ENCODE data around the gene BMX. TPM values are rescaled to one million over a fixed set of nuclear protein-coding genes. Genes with fewer than 3 reads are reported as not detected.

Gene BMX
- total and polyA plus RNA-seq, 9 of the 15 experiments (the other 6 are each of a cell fraction or from before 2014, with no cell fraction given): 0.45 to 4.2 (median 1.8) TPM

DNA sequence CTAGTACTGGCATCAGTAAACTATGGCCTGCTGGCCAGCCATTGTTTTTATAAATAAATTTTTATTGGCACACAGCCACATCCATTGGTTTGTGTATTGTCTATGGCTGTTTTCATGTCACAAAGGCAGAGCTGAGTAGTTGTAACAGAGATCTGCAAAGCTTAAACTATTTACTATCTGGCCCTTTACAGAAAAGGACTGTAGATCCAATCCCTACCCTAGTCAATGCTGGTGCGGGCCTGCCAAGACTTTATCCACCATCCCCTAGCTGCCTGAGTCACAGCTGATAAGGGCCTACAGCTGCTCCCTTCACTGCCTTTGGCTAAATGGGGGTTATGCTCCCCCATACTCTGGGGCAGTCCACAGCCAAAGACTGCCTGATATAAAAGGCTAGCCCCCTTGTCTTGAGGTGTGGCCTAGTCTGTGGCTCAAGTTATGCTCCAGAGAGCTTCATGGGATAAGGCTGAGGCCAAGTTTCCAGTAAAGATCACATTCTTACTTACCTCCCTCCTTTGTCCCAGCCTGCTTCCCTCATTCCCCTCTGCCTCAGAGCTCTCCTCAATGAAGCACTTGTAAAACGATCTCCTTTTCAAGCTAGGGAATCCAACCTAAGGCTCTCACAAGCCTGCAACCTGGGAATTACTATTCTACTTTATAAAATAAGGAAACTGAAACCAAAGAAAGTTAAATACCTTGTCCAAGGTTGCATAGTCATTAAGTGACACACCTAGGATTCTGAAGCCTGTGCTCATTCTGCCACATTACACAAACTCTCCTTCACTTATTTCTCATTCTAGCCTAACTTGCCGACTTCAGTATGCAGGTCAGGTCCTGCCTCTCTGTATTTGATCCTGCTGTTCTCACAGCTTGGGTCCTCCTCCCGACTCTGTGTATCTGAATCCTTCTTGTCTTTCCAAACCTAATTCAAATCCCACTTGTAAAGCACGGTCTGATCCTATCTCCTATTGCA is 79.5 kb downstream of the BMX start (continued):
- TF ChIP-seq, protein P1, sequence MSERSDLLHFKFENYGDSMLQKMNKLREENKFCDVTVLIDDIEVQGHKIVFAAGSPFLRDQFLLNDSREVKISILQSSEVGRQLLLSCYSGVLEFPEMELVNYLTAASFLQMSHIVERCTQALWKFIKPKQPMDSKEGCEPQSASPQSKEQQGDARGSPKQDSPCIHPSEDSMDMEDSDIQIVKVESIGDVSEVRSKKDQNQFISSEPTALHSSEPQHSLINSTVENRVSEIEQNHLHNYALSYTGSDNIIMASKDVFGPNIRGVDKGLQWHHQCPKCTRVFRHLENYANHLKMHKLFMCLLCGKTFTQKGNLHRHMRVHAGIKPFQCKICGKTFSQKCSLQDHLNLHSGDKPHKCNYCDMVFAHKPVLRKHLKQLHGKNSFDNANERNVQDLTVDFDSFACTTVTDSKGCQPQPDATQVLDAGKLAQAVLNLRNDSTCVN (CRISPR knock-in tag; IDR thresholded peaks at IDR 0.05): no peak
- no peak for TF ChIP-seq FOXK1 (CRISPR knock-in tag; IDR thresholded peaks at IDR 0.05; ENCODE audit: borderline replicate concordance)
- TF ChIP-seq HNRNPK (IDR thresholded peaks at IDR 0.05; ENCODE audit: low read depth, low read length, poor library complexity, severe bottlenecking): no peak
- TF ChIP-seq, protein P2, sequence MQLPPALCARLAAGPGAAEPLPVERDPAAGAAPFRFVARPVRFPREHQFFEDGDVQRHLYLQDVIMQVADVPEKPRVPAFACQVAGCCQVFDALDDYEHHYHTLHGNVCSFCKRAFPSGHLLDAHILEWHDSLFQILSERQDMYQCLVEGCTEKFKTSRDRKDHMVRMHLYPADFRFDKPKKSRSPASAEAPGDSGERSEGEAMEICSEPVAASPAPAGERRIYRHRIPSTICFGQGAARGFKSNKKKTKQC (CRISPR knock-in tag; IDR thresholded peaks at IDR 0.05): no peak
- TF ChIP-seq NFYB (IDR thresholded peaks at IDR 0.05; ENCODE audit: extremely low read depth, insufficient read length): no peak
- TF ChIP-seq ZNF764 (CRISPR knock-in tag; IDR thresholded peaks at IDR 0.05; ENCODE audit: low read depth): no peak
- no peak for TF ChIP-seq MBD2 (IDR thresholded peaks at IDR 0.05; ENCODE audit: borderline replicate concordance, low read depth)
- no peak for TF ChIP-seq ZNF436 (CRISPR knock-in tag; IDR thresholded peaks at IDR 0.05)
- TF ChIP-seq HNRNPH1 (optimal IDR thresholded peaks at IDR 0.05; ENCODE audit: low read depth, low read length): no peak
- TF ChIP-seq KAT2B (IDR thresholded peaks at IDR 0.05; ENCODE audit: low read depth, low read length): no peak
- peak; percentile 90 for TF ChIP-seq NCOR1 (IDR thresholded peaks at IDR 0.05)
- no peak for TF ChIP-seq FOXA1 (IDR thresholded peaks at IDR 0.05; ENCODE audit: borderline replicate concordance)
- no peak for TF ChIP-seq ILK (tag; IDR thresholded peaks at IDR 0.05; ENCODE audit: borderline replicate concordance, low read depth)
- no peak for TF ChIP-seq SRF (CRISPR knock-in tag; IDR thresholded peaks at IDR 0.05)
- TF ChIP-seq SOX6 (IDR thresholded peaks at IDR 0.05): peak; percentile 64
- TF ChIP-seq RUNX1 (IDR thresholded peaks at IDR 0.05; ENCODE audit: low read depth): no peak
- no peak for TF ChIP-seq HDAC8 (tag; IDR thresholded peaks at IDR 0.05)
- no peak for TF ChIP-seq ADNP (tag; IDR thresholded peaks at IDR 0.05)
- TF ChIP-seq HDAC6 (IDR thresholded peaks at IDR 0.05; ENCODE audit: low read depth, low read length): no peak
- TF ChIP-seq, protein P3, sequence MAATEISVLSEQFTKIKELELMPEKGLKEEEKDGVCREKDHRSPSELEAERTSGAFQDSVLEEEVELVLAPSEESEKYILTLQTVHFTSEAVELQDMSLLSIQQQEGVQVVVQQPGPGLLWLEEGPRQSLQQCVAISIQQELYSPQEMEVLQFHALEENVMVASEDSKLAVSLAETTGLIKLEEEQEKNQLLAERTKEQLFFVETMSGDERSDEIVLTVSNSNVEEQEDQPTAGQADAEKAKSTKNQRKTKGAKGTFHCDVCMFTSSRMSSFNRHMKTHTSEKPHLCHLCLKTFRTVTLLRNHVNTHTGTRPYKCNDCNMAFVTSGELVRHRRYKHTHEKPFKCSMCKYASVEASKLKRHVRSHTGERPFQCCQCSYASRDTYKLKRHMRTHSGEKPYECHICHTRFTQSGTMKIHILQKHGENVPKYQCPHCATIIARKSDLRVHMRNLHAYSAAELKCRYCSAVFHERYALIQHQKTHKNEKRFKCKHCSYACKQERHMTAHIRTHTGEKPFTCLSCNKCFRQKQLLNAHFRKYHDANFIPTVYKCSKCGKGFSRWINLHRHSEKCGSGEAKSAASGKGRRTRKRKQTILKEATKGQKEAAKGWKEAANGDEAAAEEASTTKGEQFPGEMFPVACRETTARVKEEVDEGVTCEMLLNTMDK (IDR thresholded peaks at IDR 0.05; ENCODE audit: borderline replicate concordance, insufficient read depth, low read depth, low read length, poor library complexity, severe bottlenecking): no peak
- TF ChIP-seq, protein P4, sequence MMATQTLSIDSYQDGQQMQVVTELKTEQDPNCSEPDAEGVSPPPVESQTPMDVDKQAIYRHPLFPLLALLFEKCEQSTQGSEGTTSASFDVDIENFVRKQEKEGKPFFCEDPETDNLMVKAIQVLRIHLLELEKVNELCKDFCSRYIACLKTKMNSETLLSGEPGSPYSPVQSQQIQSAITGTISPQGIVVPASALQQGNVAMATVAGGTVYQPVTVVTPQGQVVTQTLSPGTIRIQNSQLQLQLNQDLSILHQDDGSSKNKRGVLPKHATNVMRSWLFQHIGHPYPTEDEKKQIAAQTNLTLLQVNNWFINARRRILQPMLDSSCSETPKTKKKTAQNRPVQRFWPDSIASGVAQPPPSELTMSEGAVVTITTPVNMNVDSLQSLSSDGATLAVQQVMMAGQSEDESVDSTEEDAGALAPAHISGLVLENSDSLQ (IDR thresholded peaks at IDR 0.05): no peak
